Neural cell (in vitro differentiated cells): ENCODE measurements around the gene CMTM6. TPM values are rescaled to one million over a fixed set of nuclear protein-coding genes. Genes with fewer than 3 reads are reported as not detected.

ENCODE experiments used
- H2AFZ ChIP-seq: fragments of 200-600, 300-800 bp; sonication (generic), shearing (Covaris generic); 2 replicates; pipeline ENCODE4 v1.6.0; 2014; ENCODE audit warnings: low read depth, mild to moderate bottlenecking, antibody characterized with exemption, low read length, moderate library complexity
- H3F3A ChIP-seq: fragments of 200-600 bp; shearing (Covaris generic); 2 replicates; pipeline ENCODE4 v1.6.1; 2016; ENCODE audit warnings: mild to moderate bottlenecking, moderate library complexity, mixed read lengths, antibody characterized with exemption, low read length; ENCODE audit not compliant: insufficient read depth, poor library complexity, severe bottlenecking
- H3K27ac ChIP-seq: fragments of 200-600, 300-800 bp; sonication (generic), shearing (Covaris generic); 2 replicates; pipeline ENCODE4 v1.5.1; 2014; ENCODE audit warnings: mild to moderate bottlenecking, low read length, moderate library complexity
- H3K27me3 ChIP-seq: fragments of 300-800, 200-600 bp; sonication (generic), shearing (Covaris generic); 2 replicates; pipeline ENCODE4 v1.6.0; 2014; ENCODE audit warnings: mild to moderate bottlenecking, low read depth, low read length, moderate library complexity; ENCODE audit not compliant: insufficient read depth
- H3K36me3 ChIP-seq: fragments of 300-800, 200-600 bp; sonication (generic), shearing (Covaris generic); 2 replicates; pipeline ENCODE4 v1.5.1; 2014; ENCODE audit warnings: mild to moderate bottlenecking, antibody characterized with exemption, low read length, moderate library complexity; ENCODE audit not compliant: insufficient read depth
- H3K4me2 ChIP-seq: fragments of 300-800, 200-600 bp; sonication (generic), shearing (Covaris generic); 2 replicates; pipeline ENCODE4 v1.6.0; 2014; ENCODE audit warnings: mild to moderate bottlenecking, low read length
- H3K4me3 ChIP-seq: fragments of 300-800, 200-600 bp; sonication (generic), shearing (Covaris generic); 2 replicates; pipeline ENCODE4 v1.5.1; 2014; ENCODE audit warnings: mild to moderate bottlenecking, low read length, moderate library complexity
- H3K79me2 ChIP-seq: fragments of 200-600 bp; shearing (Covaris generic); replicated peaks from 2 replicates; pipeline ENCODE4 v1.6.0; 2014; ENCODE audit warnings: mild to moderate bottlenecking, low read length, moderate library complexity; ENCODE audit not compliant: insufficient read depth
- H3K9ac ChIP-seq: fragments of 300-800, 200-600 bp; sonication (generic), shearing (Covaris generic); 2 replicates; pipeline ENCODE4 v1.6.1; 2016; ENCODE audit warnings: mild to moderate bottlenecking, low read length, mixed read lengths
- H3K9me2 ChIP-seq: fragments of 200-600 bp; shearing (Covaris generic); 2 replicates; pipeline ENCODE4 v1.6.1; 2016; ENCODE audit warnings: mild to moderate bottlenecking, low read length, mixed read lengths; ENCODE audit not compliant: insufficient read depth
- H3K9me3 ChIP-seq: fragments of 200-600, 300-800 bp; sonication (generic), shearing (Covaris generic); 2 replicates; pipeline ENCODE4 v1.6.1; 2016; ENCODE audit warnings: mild to moderate bottlenecking, mixed run types, low read length, moderate library complexity, mixed read lengths
- H4K20me1 ChIP-seq: fragments of 200-600 bp; shearing (Covaris generic); 2 replicates; pipeline ENCODE4 v1.6.1; 2016; ENCODE audit warnings: mild to moderate bottlenecking, mixed run types; ENCODE audit not compliant: insufficient read depth
- CTCF ChIP-seq: fragments of 450-650 bp; IDR thresholded peaks from 2 replicates; pipeline ENCODE4 v1.5.1; 2014; ENCODE audit warnings: antibody characterized with exemption, mild to moderate bottlenecking, moderate library complexity; ENCODE audit not compliant: poor library complexity, severe bottlenecking
- EP300 ChIP-seq: fragments of 450-650 bp; conservative IDR thresholded peaks from 2 replicates; pipeline ENCODE4 v1.6.1; 2014; ENCODE audit warnings: antibody characterized with exemption, mild to moderate bottlenecking, moderate library complexity; ENCODE audit not compliant: poor library complexity, severe bottlenecking
- EZH2 ChIP-seq: fragments of 200-600, 300-800 bp; shearing (Covaris generic), sonication (generic); IDR thresholded peaks from 2 replicates; pipeline ENCODE4 v1.6.1; 2014; ENCODE audit warnings: antibody characterized with exemption, low read length, borderline replicate concordance, mild to moderate bottlenecking; ENCODE audit not compliant: insufficient read depth, poor library complexity, severe bottlenecking
- MXI1 ChIP-seq: fragments of 450-650 bp; conservative IDR thresholded peaks from 2 replicates; pipeline ENCODE4 v1.6.1; 2014; ENCODE audit warnings: antibody characterized with exemption, mild to moderate bottlenecking; ENCODE audit not compliant: poor library complexity, severe bottlenecking
- POLR2AphosphoS5 ChIP-seq: IDR thresholded peaks from 2 replicates; pipeline ENCODE4 v1.6.1; 2012
- RAD21 ChIP-seq: fragments of 450-650 bp; conservative IDR thresholded peaks from 2 replicates; pipeline ENCODE4 v1.6.1; 2014; ENCODE audit warnings: antibody characterized with exemption, mild to moderate bottlenecking, moderate library complexity
- REST ChIP-seq: IDR thresholded peaks from 2 replicates; pipeline ENCODE4 v1.6.1; 2012; ENCODE audit warnings: borderline replicate concordance
- SMC3 ChIP-seq: fragments of 450-650 bp; conservative IDR thresholded peaks from 2 replicates; pipeline ENCODE4 v1.6.1; 2014; ENCODE audit warnings: antibody characterized with exemption, mild to moderate bottlenecking, moderate library complexity; ENCODE audit not compliant: poor library complexity
- TAF1 ChIP-seq: IDR thresholded peaks from 2 replicates; pipeline ENCODE4 v1.6.1; 2012; ENCODE audit warnings: low read depth
- polyA plus RNA-seq: library from polyadenylated mRNA; depleted of rRNA; stranded (reverse); fragments of >200 nt; gene quantifications from 2 replicates; pipeline ENCODE4 v1.2.3, GENCODE V29; 2014

The CMTM6 gene
- polyA plus RNA-seq, 1 donor from 2014 or later: 12.8 TPM

GRCh38 chr3:32436816-32437189 is 65.8 kb downstream of the CMTM6 start:
- Histone ChIP-seq H3K4me2 (no peak overlapping the region), H3K79me2 (no peaks in the 10 kb centered on the region), H2AFZ (no peak overlapping the region), H3K27me3 (no peaks in the 10 kb centered on the region), H4K20me1 (no peaks in the 10 kb centered on the region), H3K9ac (no peak overlapping the region), H3K9me2 (no peaks in the 10 kb centered on the region), H3K27ac (no peak overlapping the region), H3K36me3 (no peaks in the 10 kb centered on the region), H3K4me3 (no peak overlapping the region), H3F3A (no peaks in the 10 kb centered on the region), H3K9me3 (no peaks in the 10 kb centered on the region)
- TF ChIP-seq EP300 (no peak), SMC3 (no peak), RAD21 (no peak), TAF1 (no peak), REST (no peak), POLR2AphosphoS5 (no peak), EZH2 (no peak), MXI1 (no peak), CTCF (no peak)

- no peak overlapping the region for H3K27ac ChIP-seq
- H4K20me1 ChIP-seq: no peaks in the 10 kb centered on the region
- H3K4me3 ChIP-seq: no peak overlapping the region
- H3K4me2 ChIP-seq: no peak overlapping the region
- TF ChIP-seq CTCF: no peak
- no peak for TF ChIP-seq TAF1
- TF ChIP-seq EZH2: no peak
- no peak for TF ChIP-seq RAD21
- TF ChIP-seq SMC3: no peak
- TF ChIP-seq POLR2AphosphoS5: no peak
- no peak for TF ChIP-seq EP300
- no peak for TF ChIP-seq MXI1
- no peak for TF ChIP-seq REST
- H3K27me3 ChIP-seq: no peaks in the 10 kb centered on the region
- no peaks in the 10 kb centered on the region for H3K9me2 ChIP-seq
- no peaks in the 10 kb centered on the region for H3K79me2 ChIP-seq
- no peaks in the 10 kb centered on the region for H3K36me3 ChIP-seq
- H3F3A ChIP-seq: no peaks in the 10 kb centered on the region
- no peak overlapping the region for H3K9ac ChIP-seq
- no peak overlapping the region for H2AFZ ChIP-seq
- H3K9me3 ChIP-seq: no peaks in the 10 kb centered on the region
Observed at GRCh38 chr3:32435911-32436815, 66.5 kb downstream of the CMTM6 start.
